OCI-LY3 (cell line): ENCODE measurements around the gene KCNMA1.

Experiments used
- CTCF ChIP-seq: fragments of 200-600, 300-600 bp; sonication (generic); IDR thresholded peaks from 2 replicates; pipeline ENCODE4 v1.5.1; 2014; ENCODE audit warnings: antibody characterized with exemption, low read length, low read depth
- EZH2phosphoT487 ChIP-seq: fragments of 200-600 bp; shearing (Covaris generic); IDR thresholded peaks from 2 replicates; pipeline ENCODE4 v1.6.1; 2018; ENCODE audit warnings: antibody characterized with exemption, mixed run types, low read depth

- TF ChIP-seq CTCF (no peak), EZH2phosphoT487 (no peak)
Measured at GRCh38 chr10:77289790-77290189, 347.8 kb downstream of the KCNMA1 start.
